Activated CD8-positive, alpha-beta T cell treated with anti-CD3 and anti-CD28 coated beads, Interleukin-2, amount 10 ng/mL, durations not matched to agents 7 days and 5 days (primary cell): ENCODE data around the gene NMBR. TPM values are rescaled to one million over a fixed set of nuclear protein-coding genes. Genes with fewer than 3 reads are reported as not detected.
A peak's percentile ranks its signal among the peaks of the same experiment; 100 is the strongest.
"Not testable (repeated sequence)": the region's sequence is repeated elsewhere in the genome, so short reads cannot be mapped to it uniquely, and the experiment has no call there.

Experiments used
- ATAC-seq: fragments of 150-1000 bp; cut with Tn5 transposase; one replicate; pipeline ENCODE4 v1.10.0; 2021; ENCODE audit warnings: moderate library complexity
- CTCF ChIA-PET: fragments of 350-600 bp; sonication (Branson Sonifier 250); formaldehyde crosslinking; loops from one replicate; lab custom pipeline; 2021; ENCODE audit warnings: antibody characterized with exemption; lab: Charles Lee
- POLR2A ChIA-PET: fragments of 350-600 bp; sonication (Branson Sonifier 250); formaldehyde crosslinking; loops from one replicate; lab custom pipeline; 2021; ENCODE audit warnings: antibody characterized with exemption; lab: Charles Lee
- DNase-seq: peaks from one replicate; pipeline ENCODE4 v3.0.0-alpha.2; 2020
- H3K27ac Mint-ChIP-seq: one replicate; pipeline ENCODE4 v1.8.0; 2021; ENCODE audit warnings: mild to moderate bottlenecking, mixed read lengths
- H3K27me3 Mint-ChIP-seq: one replicate; pipeline ENCODE4 v1.8.0; 2021; ENCODE audit warnings: low read depth, mixed read lengths
- H3K36me3 Mint-ChIP-seq: one replicate; pipeline ENCODE4 v1.8.0; 2021; ENCODE audit warnings: low read depth, mixed read lengths
- H3K4me1 Mint-ChIP-seq: one replicate; pipeline ENCODE4 v1.8.0; 2021; ENCODE audit warnings: low read depth, mixed read lengths
- H3K4me3 Mint-ChIP-seq: one replicate; pipeline ENCODE4 v1.8.0; 2021; ENCODE audit warnings: mild to moderate bottlenecking, mixed read lengths
- H3K9me3 Mint-ChIP-seq: one replicate; pipeline ENCODE4 v1.8.0; 2022; ENCODE audit warnings: mixed read lengths; ENCODE audit not compliant: insufficient read depth
- total RNA-seq, 2 experiments: library from RNA; stranded (reverse); gene quantifications; one replicate each; pipeline ENCODE4 v1.2.3, GENCODE V29; 2021

NMBR gene
- total RNA-seq, 2 experiments from 2014 or later, result not detected

DNA sequence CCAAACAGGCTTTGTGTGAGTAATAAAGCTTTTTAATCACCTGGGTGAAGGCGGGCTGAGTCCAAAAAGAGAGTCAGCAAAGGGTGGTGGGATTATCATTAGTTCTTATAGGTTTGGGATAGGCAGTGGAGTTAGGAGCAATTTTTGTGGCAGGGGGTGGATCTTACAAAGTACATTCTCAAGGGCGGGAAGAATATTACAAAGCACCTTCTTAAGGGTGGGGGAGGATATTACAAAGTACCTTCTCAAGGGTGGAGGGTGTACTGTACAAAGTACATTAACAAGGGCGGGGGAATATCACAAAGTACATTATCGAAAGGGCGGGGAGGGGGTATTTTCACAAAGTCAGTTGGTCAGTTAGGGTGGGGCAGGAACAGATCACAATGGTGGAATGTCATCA, 42.1 kb downstream of the NMBR start:
- DNase-seq, ATAC-seq, H3K4me1 Mint-ChIP-seq, H3K27me3 Mint-ChIP-seq, POLR2A ChIA-PET, H3K36me3 Mint-ChIP-seq, H3K4me3 Mint-ChIP-seq, H3K27ac Mint-ChIP-seq, H3K9me3 Mint-ChIP-seq: not testable (repeated sequence)
- CTCF ChIA-PET, result interaction anchor here (1.5 kb wide), 1 partner anchor 8 kb away, joined by 3 read pairs; no protein-coding TSS in a partner anchor

DNA sequence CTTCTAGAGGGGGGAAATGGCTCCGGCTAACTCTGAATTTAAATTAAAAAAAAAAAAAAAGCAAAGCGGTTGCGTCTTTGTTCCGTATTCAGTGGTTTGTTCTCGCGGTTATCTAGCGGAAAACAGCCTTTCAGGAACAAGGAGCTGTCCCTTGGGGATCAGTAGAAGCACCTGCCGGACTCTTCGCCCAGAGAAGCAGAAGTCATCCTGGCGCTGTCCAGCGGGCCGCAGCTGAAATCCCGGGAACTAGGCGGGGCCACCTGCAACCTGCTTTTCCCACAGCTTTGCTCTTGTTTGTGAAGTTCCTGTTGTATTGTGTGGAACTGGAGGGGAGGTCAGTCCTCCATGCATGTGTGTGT, 58.1 kb downstream of the NMBR start:
- CTCF ChIA-PET, result no interaction called here
- ATAC-seq (no peak), DNase-seq (no peak)
- no peak overlapping the region for H3K27ac Mint-ChIP-seq
- H3K4me3 Mint-ChIP-seq, result no peak overlapping the region
- H3K27me3 Mint-ChIP-seq, result peaks cover 16% of the 10 kb centered on the region
- H3K36me3 Mint-ChIP-seq, result no peaks in the 10 kb centered on the region
- POLR2A ChIA-PET, result no interaction called here
- H3K9me3 Mint-ChIP-seq, result no peaks in the 10 kb centered on the region
- no peaks in the 10 kb centered on the region for H3K4me1 Mint-ChIP-seq

DNA sequence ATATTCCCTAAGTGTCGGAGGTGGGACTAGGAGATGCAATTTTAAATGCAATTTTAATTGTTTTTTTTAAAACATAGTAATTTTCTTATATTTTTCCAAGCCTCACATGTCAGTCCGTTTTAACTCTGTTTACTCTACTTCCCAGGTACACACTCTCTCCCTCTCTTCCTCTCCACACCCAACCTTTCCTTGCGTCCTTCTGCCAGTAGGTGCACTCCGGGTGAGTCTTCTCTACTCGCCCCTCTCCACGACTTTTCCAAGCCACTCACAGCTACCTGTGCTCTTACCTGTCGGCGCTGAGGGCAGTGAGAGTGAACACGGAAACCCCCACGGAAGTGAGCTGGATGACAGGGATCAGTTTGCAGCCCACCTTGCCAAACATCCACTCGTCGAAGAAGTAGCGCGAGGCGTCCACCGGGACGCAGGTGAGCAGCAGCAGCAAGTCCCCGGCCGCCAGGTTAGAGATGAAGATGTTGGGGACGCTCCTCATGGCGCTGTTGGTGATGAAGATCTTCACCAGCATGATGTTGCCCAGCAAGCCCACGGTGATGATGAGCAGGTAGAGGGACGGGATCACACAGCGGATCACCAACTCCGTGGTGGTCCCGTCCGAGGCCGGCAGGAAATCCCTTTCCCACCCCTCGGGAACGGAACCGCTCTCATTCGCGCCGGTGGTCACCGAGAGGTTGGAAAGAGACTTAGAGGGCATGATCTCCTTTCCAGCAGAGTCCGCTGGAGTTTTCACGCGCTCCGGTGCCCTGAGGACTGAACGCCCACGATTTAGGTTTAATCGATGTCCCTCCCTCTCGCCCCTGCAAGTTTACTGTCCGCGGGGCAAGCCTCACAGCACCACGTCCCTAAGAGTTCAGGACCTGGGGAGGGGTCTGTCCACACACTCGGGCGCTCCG, 58.7 kb downstream of the NMBR start:
- DNase-seq, result no peak
- Mint-ChIP-seq H3K27me3 (peaks cover 16% of the 10 kb centered on the region), H3K27ac (no peak overlapping the region), H3K36me3 (no peaks in the 10 kb centered on the region), H3K9me3 (no peaks in the 10 kb centered on the region), H3K4me1 (no peaks in the 10 kb centered on the region), H3K4me3 (no peak overlapping the region)
- ChIA-PET CTCF (no interaction called here), POLR2A (no interaction called here)
- ATAC-seq, result no peak

DNA sequence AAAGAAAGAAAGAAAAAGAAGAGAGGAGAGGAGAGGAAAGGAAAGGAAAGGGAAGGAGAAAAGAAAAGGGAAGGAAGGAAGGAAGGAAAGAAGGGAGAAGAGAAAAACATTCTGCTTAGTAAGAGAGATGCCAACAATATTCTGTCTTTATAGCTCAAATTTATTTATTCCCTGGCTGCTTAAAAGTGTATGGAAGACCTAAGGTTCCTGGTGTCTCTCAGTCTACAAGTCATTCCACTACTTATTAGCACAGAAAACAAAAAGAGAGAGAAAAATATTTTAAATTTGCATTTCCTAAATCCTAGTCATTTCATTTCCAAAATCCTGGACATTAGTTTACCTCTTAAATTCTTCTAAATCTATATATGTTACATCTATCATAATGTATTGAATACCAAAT, 67.8 kb downstream of the NMBR start:
- H3K36me3 Mint-ChIP-seq, result no peaks in the 10 kb centered on the region
- DNase-seq (no peak), ATAC-seq (no peak)
- no peak overlapping the region for H3K27ac Mint-ChIP-seq
- no peaks in the 10 kb centered on the region for H3K27me3 Mint-ChIP-seq
- CTCF ChIA-PET, result no interaction called here
- no peak overlapping the region for H3K4me3 Mint-ChIP-seq
- peaks cover 5% of the 10 kb centered on the region for H3K4me1 Mint-ChIP-seq
- POLR2A ChIA-PET, result no interaction called here
- H3K9me3 Mint-ChIP-seq, result no peaks in the 10 kb centered on the region

DNA sequence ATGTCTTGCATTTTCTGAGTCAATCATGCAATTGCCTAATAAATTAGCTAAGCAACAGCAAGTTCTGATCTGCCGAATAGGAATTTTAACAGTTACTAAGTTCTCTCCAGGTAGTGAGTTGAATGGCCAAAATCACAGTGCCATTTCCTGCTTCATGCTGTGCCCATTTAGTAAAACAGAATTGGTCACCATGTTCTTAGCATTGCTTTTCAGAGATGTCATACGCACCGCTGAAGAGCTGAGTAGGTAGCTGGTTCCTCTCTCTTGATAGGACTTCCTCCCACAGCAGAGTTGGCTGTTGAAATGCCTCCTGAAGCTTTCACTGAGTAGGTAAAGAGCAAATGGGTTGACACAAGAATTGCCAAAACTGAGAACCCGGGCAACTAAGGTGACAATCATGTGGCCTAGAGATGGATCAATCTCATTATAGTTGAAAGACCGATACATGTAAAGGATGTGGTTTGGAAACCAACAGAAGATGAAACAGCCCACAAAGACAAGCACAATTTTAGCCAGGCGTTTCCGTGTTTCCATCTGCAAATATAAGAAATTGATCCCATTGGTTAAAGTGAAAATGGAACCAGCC, 71.3 kb downstream of the NMBR start:
- ChIA-PET CTCF (interaction anchor here (1.7 kb wide), 1 partner anchor 86 kb away, joined by 4 read pairs; no protein-coding TSS in a partner anchor), POLR2A (no interaction called here)
- DNase-seq, result peak; percentile 22
- H3K4me1 Mint-ChIP-seq, result peaks cover 5% of the 10 kb centered on the region
- no peaks in the 10 kb centered on the region for H3K9me3 Mint-ChIP-seq
- no peaks in the 10 kb centered on the region for H3K36me3 Mint-ChIP-seq
- H3K27me3 Mint-ChIP-seq, result no peaks in the 10 kb centered on the region
- no peak for ATAC-seq
- peak overlapping the region; percentile 3 for H3K27ac Mint-ChIP-seq
- H3K4me3 Mint-ChIP-seq, result no peak overlapping the region

DNA sequence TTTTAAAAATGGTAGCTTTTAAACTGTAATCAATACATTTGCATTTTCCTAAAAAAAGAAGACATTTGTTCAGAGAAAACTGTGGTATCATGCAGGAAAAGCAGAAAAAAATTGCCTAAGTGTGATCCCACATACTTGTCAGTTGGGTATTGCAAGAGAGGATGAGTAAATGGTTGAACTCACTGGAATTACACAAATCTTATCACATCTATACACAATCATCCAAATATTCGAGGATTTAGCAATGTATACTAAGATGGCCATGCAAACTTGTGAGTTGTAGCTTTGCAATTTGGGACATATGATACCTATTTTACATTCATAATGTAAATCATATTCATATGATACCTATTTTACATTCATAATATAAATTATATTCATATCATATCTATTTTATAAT, 72.4 kb downstream of the NMBR start:
- H3K27me3 Mint-ChIP-seq, result no peaks in the 10 kb centered on the region
- H3K4me1 Mint-ChIP-seq, result peaks cover 5% of the 10 kb centered on the region
- ATAC-seq, result no peak
- no peak for DNase-seq
- ChIA-PET CTCF (no interaction called here), POLR2A (no interaction called here)
- H3K9me3 Mint-ChIP-seq, result no peaks in the 10 kb centered on the region
- H3K36me3 Mint-ChIP-seq, result no peaks in the 10 kb centered on the region
- no peak overlapping the region for H3K4me3 Mint-ChIP-seq
- H3K27ac Mint-ChIP-seq, result no peak overlapping the region

DNA sequence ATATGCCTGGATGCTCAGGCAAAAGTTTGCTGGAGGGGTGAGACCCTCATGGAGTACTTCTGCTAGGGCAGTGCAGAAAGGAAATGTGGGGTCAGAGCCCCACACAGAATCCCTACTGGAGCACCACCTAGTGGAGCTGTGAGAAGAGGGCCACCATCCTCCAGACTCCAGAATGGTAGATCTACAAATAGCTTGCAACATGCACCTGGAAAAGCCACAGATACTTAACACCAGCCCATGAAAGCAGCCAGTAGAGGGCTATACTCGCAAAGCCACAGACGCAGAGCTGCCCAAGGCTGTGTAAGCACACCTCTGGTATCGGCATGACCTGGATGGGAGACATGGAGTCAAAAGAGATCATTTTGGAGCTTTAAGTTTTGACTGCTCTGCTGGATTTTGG, 74.9 kb downstream of the NMBR start:
- Mint-ChIP-seq H3K4me3 (no peak overlapping the region), H3K9me3 (no peaks in the 10 kb centered on the region), H3K27me3 (no peaks in the 10 kb centered on the region), H3K27ac (no peak overlapping the region), H3K36me3 (no peaks in the 10 kb centered on the region), H3K4me1 (peaks cover 5% of the 10 kb centered on the region)
- CTCF ChIA-PET, result interaction anchor here (1.0 to 1.6 kb wide), 3 partner anchors 8 to 83 kb away, joined by 3 to 6 read pairs (median 3); no protein-coding TSS in a partner anchor
- POLR2A ChIA-PET, result no interaction called here
- DNase-seq (no peak), ATAC-seq (no peak)

DNA sequence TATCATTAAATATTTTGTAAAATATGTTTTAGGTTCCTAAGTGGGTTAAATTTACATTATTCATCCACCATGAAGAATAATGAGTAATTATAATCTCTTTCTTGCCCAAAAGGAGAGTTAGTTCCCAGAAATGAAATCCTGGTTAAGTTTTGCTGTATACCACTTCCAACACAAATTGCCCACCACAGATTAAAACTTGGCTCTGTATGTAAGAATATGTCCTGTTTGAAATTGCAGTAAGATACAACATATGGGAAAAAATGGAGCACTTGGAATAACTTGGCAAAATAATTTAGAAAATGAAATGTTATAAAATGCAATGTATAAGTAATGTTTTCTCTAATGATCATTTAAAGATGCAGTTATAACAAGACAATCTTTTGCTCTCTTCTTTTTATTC, 78.5 kb downstream of the NMBR start:
- DNase-seq (no peak), ATAC-seq (no peak)
- Mint-ChIP-seq H3K27me3 (no peaks in the 10 kb centered on the region), H3K9me3 (no peaks in the 10 kb centered on the region), H3K36me3 (no peaks in the 10 kb centered on the region), H3K4me1 (no peaks in the 10 kb centered on the region), H3K27ac (no peak overlapping the region), H3K4me3 (no peak overlapping the region)
- ChIA-PET POLR2A (no interaction called here), CTCF (no interaction called here)

DNA sequence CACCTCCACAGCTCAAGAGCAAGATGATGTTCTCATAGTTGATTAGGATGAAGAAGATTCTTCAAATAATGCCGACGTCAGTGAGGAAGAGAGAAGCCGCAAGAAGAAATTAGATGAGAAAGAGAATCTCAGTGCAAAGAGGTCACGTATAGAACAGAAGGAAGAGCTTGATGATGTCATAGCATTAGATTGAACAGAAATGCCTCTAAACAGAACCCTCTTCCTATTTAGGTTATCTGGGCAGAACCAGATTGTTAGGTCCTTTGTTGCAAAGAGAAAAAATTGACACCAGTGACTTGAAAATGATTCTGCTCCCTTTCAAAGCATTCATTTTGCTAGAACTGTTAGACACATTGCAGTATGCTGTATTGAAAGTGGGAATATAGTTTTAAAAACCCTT, 84.1 kb downstream of the NMBR start:
- H3K36me3 Mint-ChIP-seq, H3K4me3 Mint-ChIP-seq, H3K4me1 Mint-ChIP-seq, H3K27ac Mint-ChIP-seq, DNase-seq, H3K9me3 Mint-ChIP-seq, POLR2A ChIA-PET, ATAC-seq, CTCF ChIA-PET, H3K27me3 Mint-ChIP-seq: not testable (repeated sequence)

DNA sequence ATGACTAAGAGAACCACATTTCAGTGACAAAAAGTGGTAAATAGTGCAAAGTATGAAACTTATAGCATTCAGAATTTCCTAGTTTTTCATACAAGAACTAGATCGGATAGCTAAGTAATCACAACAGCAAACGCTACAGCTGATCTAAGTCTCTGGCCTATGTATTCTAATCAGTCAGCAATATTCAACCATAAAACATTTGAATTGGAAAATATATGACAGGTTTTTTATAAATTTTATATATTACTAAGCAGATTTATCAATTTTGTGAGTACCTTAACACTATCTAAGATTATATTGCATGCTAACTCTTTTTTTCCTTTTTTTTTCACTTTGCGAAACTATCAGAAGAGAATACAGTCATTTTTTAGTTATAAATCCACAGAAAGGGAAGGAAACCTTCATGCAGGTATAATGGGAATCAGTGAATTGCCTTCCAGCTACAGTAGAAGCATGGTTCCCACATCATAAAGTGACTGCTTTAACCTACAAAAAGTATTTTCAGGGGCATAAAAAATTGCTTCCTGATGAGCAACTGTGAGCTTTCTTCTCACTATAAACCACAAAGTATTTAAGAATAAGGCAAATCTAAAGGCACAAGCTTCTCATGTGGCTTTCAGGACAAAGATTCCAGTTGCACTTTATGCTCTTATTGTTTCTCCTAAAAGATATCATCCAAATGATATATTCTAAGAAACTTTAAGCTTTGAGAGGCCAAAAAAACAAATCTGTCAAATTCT, 88.2 kb downstream of the NMBR start:
- DNase-seq, result no peak
- CTCF ChIA-PET, result no interaction called here

DNA sequence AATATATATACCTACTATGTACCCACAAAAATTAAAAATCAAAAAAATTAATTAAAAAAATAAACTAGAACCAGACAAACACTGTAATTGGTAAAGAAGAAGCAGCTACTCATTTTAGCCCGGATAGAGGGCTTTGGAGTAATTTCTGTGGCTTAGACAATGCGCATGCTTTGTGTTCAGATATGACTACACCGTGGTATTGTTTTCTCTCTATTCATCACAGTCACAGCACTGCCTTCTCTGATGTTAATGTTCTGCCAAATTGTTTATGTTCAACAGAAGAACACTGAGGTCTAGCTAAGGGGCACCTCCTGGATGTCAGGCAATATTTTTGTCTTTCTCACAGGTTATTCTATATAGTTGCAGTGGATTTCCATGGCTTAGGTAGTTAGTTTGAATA, 91.7 kb downstream of the NMBR start:
- Mint-ChIP-seq H3K27me3 (peaks cover 3% of the 10 kb centered on the region), H3K27ac (no peak overlapping the region), H3K9me3 (peaks cover 6% of the 10 kb centered on the region), H3K36me3 (no peaks in the 10 kb centered on the region), H3K4me1 (no peaks in the 10 kb centered on the region), H3K4me3 (no peak overlapping the region)
- ChIA-PET POLR2A (no interaction called here), CTCF (no interaction called here)
- ATAC-seq (no peak), DNase-seq (no peak)

More for the DNA sequence above, 88.2 kb downstream of the NMBR start:
- Mint-ChIP-seq H3K27ac (no peak overlapping the region), H3K27me3 (peaks cover 6% of the 10 kb centered on the region), H3K9me3 (no peaks in the 10 kb centered on the region), H3K4me3 (no peak overlapping the region), H3K36me3 (no peaks in the 10 kb centered on the region), H3K4me1 (no peaks in the 10 kb centered on the region)
- POLR2A ChIA-PET, result no interaction called here
- ATAC-seq, result no peak

DNA sequence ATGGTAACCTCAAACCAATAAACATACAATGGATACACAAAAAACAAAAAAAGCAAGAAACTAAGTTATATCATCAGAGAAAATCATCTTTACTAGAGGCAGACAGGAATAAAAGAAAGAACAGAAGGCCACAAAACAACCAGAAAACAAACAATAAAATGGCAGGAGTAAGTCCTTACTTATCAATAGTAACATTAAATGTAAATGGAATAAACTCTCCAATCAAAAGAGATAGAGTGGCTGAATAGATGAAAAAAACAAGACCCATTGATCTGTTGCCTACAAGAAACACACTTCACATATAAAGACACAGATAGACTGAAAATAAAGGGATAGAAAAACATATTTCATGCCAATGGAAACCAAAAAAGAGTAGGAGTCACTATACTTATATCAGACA, 95.5 kb downstream of the NMBR start:
- no peaks in the 10 kb centered on the region for H3K4me1 Mint-ChIP-seq
- H3K27ac Mint-ChIP-seq, result no peak overlapping the region
- H3K4me3 Mint-ChIP-seq, result no peak overlapping the region
- ATAC-seq (no peak), DNase-seq (no peak)
- H3K36me3 Mint-ChIP-seq, result no peaks in the 10 kb centered on the region
- H3K9me3 Mint-ChIP-seq, result peaks cover 6% of the 10 kb centered on the region
- H3K27me3 Mint-ChIP-seq, result peaks cover 2% of the 10 kb centered on the region
- POLR2A ChIA-PET, result no interaction called here
- CTCF ChIA-PET, result no interaction called here
